Calu3 (cell line): ENCODE results near the gene CREBBP. TPM values are rescaled to one million over a fixed set of nuclear protein-coding genes. Genes with fewer than 3 reads are reported as not detected.

Source experiments
- BruUV-seq: library from RNA; stranded (reverse); fragments of 400-500 nt; replicated peaks from 2 replicates; lab custom pipeline; 2021; lab: Mats Ljungman, UMichigan
- CTCF ChIA-PET: fragments of 300-600 bp; sonication (Branson Sonifier 250); formaldehyde crosslinking; loops from one replicate; lab custom pipeline; 2022; ENCODE audit warnings: antibody characterized with exemption; lab: Charles Lee
- DNase-seq: peaks from one replicate; pipeline ENCODE4 v3.0.0; 2022
- H3K27ac Mint-ChIP-seq: one replicate; pipeline ENCODE4 v1.8.0; 2022; ENCODE audit warnings: mixed read lengths; ENCODE audit not compliant: unreplicated experiment
- H3K27me3 Mint-ChIP-seq: one replicate; pipeline ENCODE4 v1.8.0; 2022; ENCODE audit warnings: mixed read lengths; ENCODE audit not compliant: unreplicated experiment
- H3K36me3 Mint-ChIP-seq: one replicate; pipeline ENCODE4 v1.8.0; 2022; ENCODE audit warnings: mild to moderate bottlenecking, moderate library complexity, mixed read lengths; ENCODE audit not compliant: insufficient read depth, unreplicated experiment
- H3K4me1 Mint-ChIP-seq: one replicate; pipeline ENCODE4 v1.8.0; 2022; ENCODE audit warnings: mild to moderate bottlenecking, low read depth, mixed read lengths; ENCODE audit not compliant: unreplicated experiment
- H3K4me3 Mint-ChIP-seq: one replicate; pipeline ENCODE4 v1.8.0; 2022; ENCODE audit warnings: mild to moderate bottlenecking, low read depth, moderate library complexity, mixed read lengths; ENCODE audit not compliant: unreplicated experiment
- H3K9me3 Mint-ChIP-seq: one replicate; pipeline ENCODE4 v1.8.0; 2022; ENCODE audit warnings: low read depth, mixed read lengths; ENCODE audit not compliant: unreplicated experiment
- intact Hi-C: fragments of 100-400 bp; cut with micrococcal nuclease; formaldehyde crosslinking; loops from one replicate; pipeline ENCODE4 v1.10.0; 2022; ENCODE audit not compliant: unreplicated experiment
- total RNA-seq: library from RNA; stranded (reverse); gene quantifications from 2 replicates; pipeline ENCODE4 v1.2.3, GENCODE V29; 2022
- TF ChIP-seq, protein P1 (sequence below): fragments of 200-600 bp; IDR thresholded peaks from one replicate; pipeline ENCODE4 v1.8.0; 2022; ENCODE audit warnings: antibody characterized with exemption; ENCODE audit not compliant: unreplicated experiment

CREBBP gene
- total RNA-seq, 1 experiment from 2014 or later: 91.0 TPM

- no TSS peak for BruUV-seq
- CTCF ChIA-PET: interaction anchor here (0.6 to 1.3 kb wide), 2 partner anchors 18 to 923 kb away, joined by 3 read pairs; no protein-coding TSS in a partner anchor
- Mint-ChIP-seq H3K9me3 (no peaks in the 10 kb centered on the region), H3K4me3 (no peak overlapping the region), H3K4me1 (peaks cover 40% of the 10 kb centered on the region), H3K36me3 (peaks cover 68% of the 10 kb centered on the region), H3K27ac (peak overlapping the region; percentile 0), H3K27me3 (no peaks in the 10 kb centered on the region)
- intact Hi-C loops: no loop called here
- DNase-seq: no peak
- TF ChIP-seq, protein P1, sequence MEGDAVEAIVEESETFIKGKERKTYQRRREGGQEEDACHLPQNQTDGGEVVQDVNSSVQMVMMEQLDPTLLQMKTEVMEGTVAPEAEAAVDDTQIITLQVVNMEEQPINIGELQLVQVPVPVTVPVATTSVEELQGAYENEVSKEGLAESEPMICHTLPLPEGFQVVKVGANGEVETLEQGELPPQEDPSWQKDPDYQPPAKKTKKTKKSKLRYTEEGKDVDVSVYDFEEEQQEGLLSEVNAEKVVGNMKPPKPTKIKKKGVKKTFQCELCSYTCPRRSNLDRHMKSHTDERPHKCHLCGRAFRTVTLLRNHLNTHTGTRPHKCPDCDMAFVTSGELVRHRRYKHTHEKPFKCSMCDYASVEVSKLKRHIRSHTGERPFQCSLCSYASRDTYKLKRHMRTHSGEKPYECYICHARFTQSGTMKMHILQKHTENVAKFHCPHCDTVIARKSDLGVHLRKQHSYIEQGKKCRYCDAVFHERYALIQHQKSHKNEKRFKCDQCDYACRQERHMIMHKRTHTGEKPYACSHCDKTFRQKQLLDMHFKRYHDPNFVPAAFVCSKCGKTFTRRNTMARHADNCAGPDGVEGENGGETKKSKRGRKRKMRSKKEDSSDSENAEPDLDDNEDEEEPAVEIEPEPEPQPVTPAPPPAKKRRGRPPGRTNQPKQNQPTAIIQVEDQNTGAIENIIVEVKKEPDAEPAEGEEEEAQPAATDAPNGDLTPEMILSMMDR: no peak
These were observed 166.8 kb downstream of the CREBBP start for GRCh38 chr16:3713587-3714242.

DNA sequence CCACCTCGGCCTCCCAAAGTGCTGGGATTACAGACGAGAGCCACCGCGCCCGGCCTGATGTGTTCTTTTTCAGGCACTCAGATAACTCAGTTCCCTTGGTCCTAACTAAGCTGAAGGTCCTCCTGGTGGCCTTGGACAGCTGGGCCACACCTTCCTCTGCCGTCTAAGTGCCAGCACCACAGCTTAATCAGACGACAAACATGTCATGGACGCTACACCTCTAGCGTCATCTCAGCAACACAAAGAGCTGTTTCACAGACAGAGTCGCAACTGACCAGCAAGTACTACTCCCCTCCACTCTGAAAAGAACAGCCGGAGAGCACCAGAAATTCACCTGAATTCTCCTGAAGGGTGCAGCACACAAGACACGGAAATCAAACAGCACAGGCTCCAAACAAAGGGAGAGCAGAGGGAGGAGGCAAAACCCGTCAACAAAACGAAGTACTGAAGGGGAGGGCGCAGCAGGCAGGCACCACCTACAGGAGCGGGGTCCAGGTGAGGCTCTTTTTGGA is 167.6 kb downstream of the CREBBP start:
- CTCF ChIA-PET: interaction anchor here (0.6 kb wide), 1 partner anchor 924 kb away, joined by 3 read pairs; no protein-coding TSS in a partner anchor
- no peaks in the 10 kb centered on the region for H3K9me3 Mint-ChIP-seq

DNA sequence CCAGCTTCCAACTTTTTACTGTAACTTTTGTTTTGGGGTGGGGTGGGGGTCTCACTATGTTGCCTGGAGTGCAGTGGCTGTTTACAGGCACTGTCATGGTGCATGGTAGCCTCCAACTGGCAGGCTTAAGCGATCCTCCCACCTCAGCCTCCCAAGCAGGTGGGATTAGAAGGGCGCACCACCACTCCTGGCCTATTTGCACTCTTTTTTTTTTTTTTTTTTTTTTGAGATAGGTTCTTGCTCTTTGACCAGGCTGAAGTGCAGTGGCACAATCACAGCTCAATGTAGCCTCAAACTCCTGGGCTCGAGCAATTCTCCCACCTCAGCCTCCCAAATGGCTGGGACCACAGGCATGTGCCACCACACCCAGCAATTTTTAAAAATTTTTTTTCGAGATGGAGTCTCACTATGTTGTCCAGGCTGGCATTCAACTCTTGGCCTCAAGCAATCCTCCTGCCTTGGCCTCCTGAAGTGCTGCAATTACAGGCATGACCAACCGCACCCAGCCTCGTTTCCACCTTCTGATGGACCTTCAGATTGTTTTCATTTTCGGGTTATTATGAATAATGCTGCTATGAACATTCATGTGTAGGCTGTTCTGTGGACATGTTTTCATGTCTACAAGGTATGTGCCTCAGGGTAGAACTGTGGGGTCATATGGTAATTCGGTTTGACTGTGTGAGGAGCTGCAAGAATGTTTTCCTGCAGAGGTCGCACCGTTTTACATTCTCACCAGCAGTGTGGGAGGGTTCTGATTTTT is 174.1 kb downstream of the CREBBP start:
- Mint-ChIP-seq H3K4me3 (no peak overlapping the region), H3K36me3 (peaks cover 40% of the 10 kb centered on the region), H3K27me3 (no peaks in the 10 kb centered on the region), H3K27ac (no peak overlapping the region), H3K4me1 (no peaks in the 10 kb centered on the region), H3K9me3 (no peaks in the 10 kb centered on the region)
- intact Hi-C loops: no loop called here
- DNase-seq: no peak
- TF ChIP-seq, protein P1: no peak
- CTCF ChIA-PET: interaction anchor here (0.7 kb wide), 1 partner anchor 128 kb away, joined by 4 read pairs; no protein-coding TSS in a partner anchor
- BruUV-seq: no TSS peak

More for the DNA sequence above, 167.6 kb downstream of the CREBBP start:
- Mint-ChIP-seq H3K27me3 (no peaks in the 10 kb centered on the region), H3K27ac (peak overlapping the region; percentile 0), H3K4me3 (no peak overlapping the region), H3K36me3 (peaks cover 69% of the 10 kb centered on the region), H3K4me1 (peaks cover 32% of the 10 kb centered on the region)
- DNase-seq: no peak
- BruUV-seq: no TSS peak
- intact Hi-C loops: no loop called here
- TF ChIP-seq, protein P1: no peak

- H3K9me3 Mint-ChIP-seq: no peaks in the 10 kb centered on the region
- DNase-seq: no peak
- TF ChIP-seq, protein P1: no peak
- no peak overlapping the region for H3K4me3 Mint-ChIP-seq
- CTCF ChIA-PET: no interaction called here
- no peaks in the 10 kb centered on the region for H3K27me3 Mint-ChIP-seq
- H3K27ac Mint-ChIP-seq: no peak overlapping the region
- no TSS peak for BruUV-seq
- intact Hi-C loops: no loop called here
- no peaks in the 10 kb centered on the region for H3K4me1 Mint-ChIP-seq
- H3K36me3 Mint-ChIP-seq: peaks cover 28% of the 10 kb centered on the region
These were observed 178.4 kb downstream of the CREBBP start for GRCh38 chr16:3702082-3702481.
